ENCODE results near the gene NUP85.
"Not testable (repeated sequence)": the region's sequence is repeated elsewhere in the genome, so short reads cannot be mapped to it uniquely, and the experiment has no call there.

The NUP85 gene

GRCh38 chr17:75205037-75205792 is at the start of gene NUP85:
Gene NUP85 (plus strand): TSS chr17:75205679. CDS start chr17:75205762, 83 bp downstream.
- DNase-seq (ENCODE audit: low spot score) = peak; percentile 100

- not testable (repeated sequence) for DNase-seq (ENCODE audit: low spot score)
Observed at GRCh38 chr17:75158480-75158879, 47.0 kb upstream of the NUP85 start.

DNA sequence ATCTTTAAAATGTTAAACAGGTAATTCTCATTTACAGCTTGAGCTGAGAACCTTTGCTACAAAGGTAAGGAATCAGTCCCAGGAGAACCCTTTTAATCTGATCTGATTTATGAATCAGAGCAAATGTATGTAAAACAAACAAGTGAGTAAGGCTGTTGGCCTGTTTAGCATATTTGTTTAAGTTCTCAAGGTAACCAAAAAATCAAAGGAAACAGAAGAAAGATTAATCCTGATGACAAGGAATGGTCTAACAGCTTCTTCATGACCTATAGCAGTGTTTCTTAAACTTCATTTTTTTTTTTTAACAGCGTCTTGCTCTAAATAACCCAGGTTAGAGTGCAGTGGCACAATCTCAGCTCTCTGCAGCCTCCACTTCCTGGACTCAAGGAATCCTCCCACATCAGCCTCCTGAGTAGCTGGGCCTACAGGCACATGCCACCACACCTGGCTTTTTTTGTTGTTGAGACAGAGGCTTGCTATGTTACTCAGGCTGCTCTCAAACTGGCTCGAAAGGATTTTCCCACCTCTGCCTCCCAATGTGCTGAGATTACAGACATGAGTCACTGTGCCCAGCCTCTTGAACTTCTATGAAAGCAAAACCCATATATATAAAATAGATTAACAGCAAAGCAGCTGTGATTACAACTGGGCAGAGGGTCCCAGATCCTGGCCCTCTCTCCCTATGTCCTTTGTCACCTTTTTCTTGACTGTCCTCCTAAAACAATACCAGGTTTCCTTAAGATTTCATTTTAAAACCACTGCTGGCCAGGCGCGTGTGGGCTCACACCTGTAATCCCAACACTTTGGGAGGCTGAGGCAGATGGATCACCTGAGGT is 46.1 kb upstream of the NUP85 start:
- DNase-seq (ENCODE audit: low spot score) = no peak

DNA sequence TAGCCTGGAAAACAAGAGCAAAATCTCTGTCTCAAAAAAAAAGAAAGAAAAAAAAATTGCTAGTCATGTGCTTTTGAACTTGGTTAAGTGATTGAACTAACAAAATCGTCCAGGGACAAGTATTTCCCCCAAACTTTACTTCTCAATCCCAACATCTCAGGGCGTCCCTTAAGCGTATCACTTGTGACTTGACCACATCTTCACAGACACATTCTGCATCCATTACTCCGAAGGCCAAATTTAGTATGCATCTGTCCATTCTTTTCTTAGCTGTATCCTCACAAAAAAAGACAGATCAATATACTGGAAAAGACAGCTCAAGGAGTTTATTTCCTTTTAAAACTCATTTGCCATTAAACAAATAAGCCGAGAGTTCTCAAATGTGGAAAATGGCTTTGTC is 45.3 kb upstream of the NUP85 start:
- DNase-seq (ENCODE audit: low spot score) = no peak

GRCh38 chr17:75163074-75163473 is 42.4 kb upstream of the NUP85 start:
- no peak for DNase-seq (ENCODE audit: low spot score)

DNA sequence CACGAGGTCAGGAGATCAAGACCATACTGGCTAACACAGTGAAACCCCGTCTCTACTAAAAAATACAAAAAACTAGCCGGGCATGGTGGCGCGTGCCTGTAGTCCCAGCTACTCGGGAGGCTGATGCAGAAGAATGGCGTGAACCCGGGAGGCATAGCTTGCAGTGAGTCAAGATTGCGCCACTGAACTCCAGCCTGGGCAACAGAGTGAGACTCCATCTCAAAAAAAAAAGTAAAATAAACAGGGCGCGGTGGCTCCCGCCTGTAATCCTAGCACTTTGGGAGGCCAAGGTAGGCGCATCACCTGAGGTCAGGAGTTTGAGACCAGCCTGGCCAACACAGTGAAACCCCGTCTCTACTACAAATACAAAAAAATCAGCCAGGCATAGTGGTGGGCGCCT is 40.9 kb upstream of the NUP85 start:
- not testable (repeated sequence) for DNase-seq (ENCODE audit: low spot score)

DNA sequence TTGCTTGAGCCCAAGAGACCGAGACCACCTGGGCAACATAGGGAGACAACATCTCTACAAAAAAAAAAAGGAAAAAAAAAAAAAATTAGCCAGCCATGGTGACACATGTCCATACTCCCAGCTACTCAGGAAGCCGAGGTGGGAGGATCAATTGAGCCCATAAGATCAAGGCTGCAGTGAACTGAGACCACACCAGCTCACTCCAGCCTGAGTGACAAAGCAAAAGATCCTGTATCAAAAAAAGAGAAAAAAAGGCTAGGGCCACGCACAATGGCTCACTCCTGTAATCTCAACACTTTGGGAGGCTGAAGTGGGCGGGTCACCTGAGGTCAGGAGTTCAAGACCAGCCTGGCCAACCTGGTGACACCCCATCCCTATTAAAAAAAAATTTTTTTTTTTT is 36.5 kb upstream of the NUP85 start:
- DNase-seq (ENCODE audit: low spot score) = no peak

DNA sequence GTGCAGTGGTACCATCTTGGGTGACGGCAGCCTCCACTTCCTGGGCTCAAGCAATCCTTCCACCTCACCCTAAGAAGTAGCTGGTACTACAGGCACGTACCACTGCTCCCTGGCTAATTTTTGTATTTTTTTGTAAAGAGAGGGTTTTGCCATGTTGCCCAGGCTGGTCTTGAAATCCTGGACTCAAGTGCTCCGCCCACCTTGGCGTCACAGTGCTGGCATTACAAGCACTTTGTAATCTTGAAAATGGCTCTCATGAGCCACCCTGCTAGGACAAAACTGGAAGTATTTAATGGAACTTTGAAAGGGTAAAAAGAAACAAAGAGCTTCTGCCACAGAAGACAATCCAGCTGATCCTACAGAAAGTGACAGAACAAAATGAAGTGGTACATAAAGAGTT is 32.0 kb upstream of the NUP85 start:
- DNase-seq (ENCODE audit: low spot score) = no peak

GRCh38 chr17:75174996-75175395 is 30.5 kb upstream of the NUP85 start:
- DNase-seq (ENCODE audit: low spot score) = no peak

DNA sequence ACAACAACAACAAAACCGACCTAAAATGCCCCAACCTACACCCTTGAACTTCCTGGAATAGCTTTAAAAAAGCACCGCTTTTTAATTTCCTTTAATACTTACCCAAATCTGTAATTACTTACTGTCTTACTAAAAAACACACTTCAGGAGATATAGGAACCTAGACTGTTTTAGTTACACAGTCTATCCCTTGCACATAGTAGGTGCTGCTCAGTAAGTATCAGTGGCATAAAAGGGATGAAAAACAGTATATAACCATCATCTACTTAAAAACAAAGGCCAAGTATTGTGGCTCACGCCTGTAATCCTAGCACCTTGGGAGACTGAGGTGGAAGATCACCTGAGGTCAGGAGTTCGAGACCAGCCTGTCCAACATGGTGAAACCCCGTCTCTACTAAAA is 28.9 kb upstream of the NUP85 start:
- DNase-seq (ENCODE audit: low spot score) = no peak

DNA sequence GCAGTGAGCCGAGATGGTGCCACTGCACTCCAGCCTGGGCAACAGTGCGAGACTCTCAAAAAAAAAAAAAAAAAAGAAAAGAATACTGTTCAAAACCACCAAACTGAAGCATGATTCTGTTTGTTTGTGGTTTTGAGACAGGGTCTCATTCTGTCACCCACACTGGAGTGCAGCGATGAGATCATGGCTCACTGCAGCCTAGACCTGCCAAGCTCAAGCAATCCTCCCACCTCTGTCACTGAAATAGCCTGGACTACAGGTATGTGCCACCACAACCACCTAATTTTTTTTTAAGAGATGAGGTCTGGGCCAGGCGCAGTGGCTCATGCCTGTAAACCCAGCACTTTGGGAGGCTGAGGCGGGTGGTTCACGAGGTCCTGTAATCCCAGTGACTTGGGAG is 27.0 kb upstream of the NUP85 start:
- DNase-seq (ENCODE audit: low spot score) = no peak

DNA sequence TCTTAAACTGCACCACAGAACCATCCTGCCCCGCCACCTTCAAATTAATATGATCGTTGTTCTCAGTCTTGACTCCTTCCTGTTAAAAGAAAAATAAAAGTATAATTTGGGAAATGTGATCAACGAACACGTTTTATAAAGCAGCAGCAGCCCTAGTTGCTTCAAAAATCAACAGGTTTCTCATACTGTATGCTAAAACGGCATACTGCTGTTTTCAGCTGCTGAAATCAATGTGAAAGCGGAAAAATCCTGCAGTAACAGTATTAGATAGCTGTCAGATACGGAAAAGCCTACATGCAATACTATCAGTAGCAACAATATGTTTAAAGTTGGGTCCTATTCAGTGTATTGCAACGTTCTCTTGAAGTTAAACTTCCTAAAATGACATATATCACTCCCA is 24.4 kb upstream of the NUP85 start:
- no peak for DNase-seq (ENCODE audit: low spot score)

GRCh38 chr17:75181608-75182318 is 23.7 kb upstream of the NUP85 start:
- DNase-seq (ENCODE audit: low spot score) = peak; percentile 12

DNA sequence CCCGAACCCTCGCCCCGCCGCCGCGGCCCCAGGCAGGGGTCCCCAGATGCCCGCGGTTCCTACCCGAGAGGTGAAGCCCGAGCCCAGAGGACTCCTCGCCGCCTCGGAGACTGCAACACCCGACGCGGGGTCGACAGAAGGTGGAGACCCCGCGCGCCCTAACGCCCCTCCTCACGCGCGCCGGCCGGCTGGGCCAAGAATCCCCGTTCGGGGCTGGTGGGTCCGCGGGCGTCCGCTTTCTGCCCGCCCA is 23.2 kb upstream of the NUP85 start:
- no peak for DNase-seq (ENCODE audit: low spot score)

GRCh38 chr17:75182569-75183436 is 22.7 kb upstream of the NUP85 start, which contains the start of gene SUMO2:
Gene SUMO2 (minus strand): TSS chr17:75182959. CDS start chr17:75182834, 125 bp downstream.
- peak; percentile 100 for DNase-seq (ENCODE audit: low spot score)

DNA sequence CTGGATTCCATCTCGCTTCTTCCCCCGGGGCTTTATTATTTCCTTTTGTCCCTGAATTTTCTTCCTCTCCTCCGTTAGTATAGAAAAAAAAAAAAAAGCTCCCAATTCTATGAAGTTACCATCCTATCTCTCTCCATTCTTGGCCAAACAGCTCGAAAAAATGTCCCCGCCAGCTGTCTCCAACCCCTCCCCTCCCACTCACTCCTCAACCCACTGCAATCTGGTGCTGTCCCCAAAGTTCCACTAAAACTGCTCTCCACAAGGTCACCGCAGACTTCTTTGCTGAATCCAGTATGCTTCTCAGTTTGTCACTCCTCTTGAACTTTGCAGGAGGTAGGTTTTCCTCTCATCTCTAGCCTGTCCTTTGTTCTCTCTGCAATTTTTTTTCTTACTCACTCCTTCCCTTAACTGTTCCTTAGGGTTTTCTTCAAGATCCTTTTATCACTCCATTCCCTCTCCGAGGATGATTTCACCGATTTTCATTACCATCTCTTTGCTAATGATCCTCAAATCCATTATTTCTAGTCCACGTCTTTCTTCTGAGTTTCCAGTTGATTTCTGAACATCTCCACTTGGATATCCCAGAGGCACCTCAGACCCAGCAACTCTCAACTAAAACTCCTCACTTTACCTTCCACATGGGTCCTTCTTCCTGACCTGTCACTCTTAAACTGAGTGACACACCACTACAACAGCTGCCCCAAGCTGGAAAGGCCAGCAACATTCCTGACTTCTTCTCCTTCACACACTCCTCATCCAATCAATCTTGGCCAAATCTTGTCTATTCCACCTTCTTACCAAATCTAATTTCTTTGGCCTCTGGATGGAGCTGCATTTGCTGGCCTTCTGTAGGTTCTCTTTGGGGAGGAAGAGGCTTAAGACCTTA is 21.2 kb upstream of the NUP85 start:
- no peak for DNase-seq (ENCODE audit: low spot score)

- DNase-seq (ENCODE audit: low spot score) = no peak
Observed at GRCh38 chr17:75188614-75189013, 16.9 kb upstream of the NUP85 start.

GRCh38 chr17:75191584-75191983 is 13.9 kb upstream of the NUP85 start:
- no peak for DNase-seq (ENCODE audit: low spot score)

GRCh38 chr17:75194879-75195278 is 10.6 kb upstream of the NUP85 start:
- no peak for DNase-seq (ENCODE audit: low spot score)

GRCh38 chr17:75199886-75200618 is 5.4 kb upstream of the NUP85 start:
- DNase-seq (ENCODE audit: low spot score) = no peak
